Ovary (tissue), 3 donors: ENCODE measurements around the gene DHRS11.

Source experiments
- CTCF ChIP-seq, 3 donors: fragments of 450-650 bp in 2 of 3; fragments of 200-600 bp in 1 of 3; IDR thresholded peaks; one replicate each; pipeline versions ENCODE4 v1.5.1 to v1.8.0; 2016 to 2022; ENCODE audit warnings: antibody characterized with exemption in 3 of 3, mild to moderate bottlenecking in 1 of 3
- POLR2A ChIP-seq: fragments of 450-650 bp; IDR thresholded peaks from one replicate; pipeline ENCODE4 v1.6.1; 2017; ENCODE audit warnings: antibody characterized with exemption, mild to moderate bottlenecking, moderate library complexity
- donor health status: DM: no; HTN: no; CAD: no.

GRCh38 chr17:36602030-36602748 lies 10.5 kb downstream of the DHRS11 start:
- TF ChIP-seq POLR2A (no peak), CTCF (IDR thresholded peaks at IDR 0.05) (no peak)
